Measurements from ENCODE around the gene ZNF445.

DNA sequence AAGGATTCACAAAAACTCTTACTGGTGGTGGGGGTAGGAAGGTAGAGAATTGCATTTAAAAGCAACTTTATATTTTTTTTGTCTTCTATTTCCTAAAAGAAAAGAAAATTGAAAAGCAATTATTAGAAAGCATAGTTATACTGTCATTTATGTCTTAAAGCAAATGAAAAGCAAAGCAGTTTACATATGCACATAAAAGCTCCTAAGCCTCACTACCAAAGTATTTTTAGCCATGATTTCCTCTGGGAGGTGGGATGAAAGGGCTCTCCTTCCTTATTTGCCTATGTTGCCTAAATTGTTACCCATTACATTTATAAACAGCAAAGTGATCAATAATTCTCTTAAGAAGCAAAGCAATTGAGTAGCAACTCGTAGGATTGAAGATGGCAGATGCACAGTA, 7.0 kb downstream of the ZNF445 start:
- TF ChIP-seq RARB (CRISPR knock-in tag; IDR thresholded peaks at IDR 0.05) (no peak), ZFP30 (CRISPR knock-in tag; IDR thresholded peaks at IDR 0.05) (no peak), ZFP3 (CRISPR knock-in tag; IDR thresholded peaks at IDR 0.05) (no peak), CSDC2 (CRISPR knock-in tag; IDR thresholded peaks at IDR 0.05) (no peak), ZNF8 (CRISPR knock-in tag; IDR thresholded peaks at IDR 0.05) (no peak), PPARA (CRISPR knock-in tag; IDR thresholded peaks at IDR 0.05; ENCODE audit: borderline replicate concordance) (no peak), ISL1 (CRISPR knock-in tag; IDR thresholded peaks at IDR 0.05) (no peak), TOX (CRISPR knock-in tag; IDR thresholded peaks at IDR 0.05; ENCODE audit: borderline replicate concordance) (no peak)
- TF ChIP-seq, protein P1, sequence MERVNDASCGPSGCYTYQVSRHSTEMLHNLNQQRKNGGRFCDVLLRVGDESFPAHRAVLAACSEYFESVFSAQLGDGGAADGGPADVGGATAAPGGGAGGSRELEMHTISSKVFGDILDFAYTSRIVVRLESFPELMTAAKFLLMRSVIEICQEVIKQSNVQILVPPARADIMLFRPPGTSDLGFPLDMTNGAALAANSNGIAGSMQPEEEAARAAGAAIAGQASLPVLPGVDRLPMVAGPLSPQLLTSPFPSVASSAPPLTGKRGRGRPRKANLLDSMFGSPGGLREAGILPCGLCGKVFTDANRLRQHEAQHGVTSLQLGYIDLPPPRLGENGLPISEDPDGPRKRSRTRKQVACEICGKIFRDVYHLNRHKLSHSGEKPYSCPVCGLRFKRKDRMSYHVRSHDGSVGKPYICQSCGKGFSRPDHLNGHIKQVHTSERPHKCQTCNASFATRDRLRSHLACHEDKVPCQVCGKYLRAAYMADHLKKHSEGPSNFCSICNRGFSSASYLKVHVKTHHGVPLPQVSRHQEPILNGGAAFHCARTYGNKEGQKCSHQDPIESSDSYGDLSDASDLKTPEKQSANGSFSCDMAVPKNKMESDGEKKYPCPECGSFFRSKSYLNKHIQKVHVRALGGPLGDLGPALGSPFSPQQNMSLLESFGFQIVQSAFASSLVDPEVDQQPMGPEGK (CRISPR knock-in tag; IDR thresholded peaks at IDR 0.05; ENCODE audit: borderline replicate concordance) = no peak
- TF ChIP-seq, protein P2, sequence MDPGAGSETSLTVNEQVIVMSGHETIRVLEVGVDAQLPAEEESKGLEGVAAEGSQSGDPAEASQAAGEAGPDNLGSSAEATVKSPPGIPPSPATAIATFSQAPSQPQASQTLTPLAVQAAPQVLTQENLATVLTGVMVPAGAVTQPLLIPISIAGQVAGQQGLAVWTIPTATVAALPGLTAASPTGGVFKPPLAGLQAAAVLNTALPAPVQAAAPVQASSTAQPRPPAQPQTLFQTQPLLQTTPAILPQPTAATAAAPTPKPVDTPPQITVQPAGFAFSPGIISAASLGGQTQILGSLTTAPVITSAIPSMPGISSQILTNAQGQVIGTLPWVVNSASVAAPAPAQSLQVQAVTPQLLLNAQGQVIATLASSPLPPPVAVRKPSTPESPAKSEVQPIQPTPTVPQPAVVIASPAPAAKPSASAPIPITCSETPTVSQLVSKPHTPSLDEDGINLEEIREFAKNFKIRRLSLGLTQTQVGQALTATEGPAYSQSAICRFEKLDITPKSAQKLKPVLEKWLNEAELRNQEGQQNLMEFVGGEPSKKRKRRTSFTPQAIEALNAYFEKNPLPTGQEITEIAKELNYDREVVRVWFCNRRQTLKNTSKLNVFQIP (CRISPR knock-in tag; IDR thresholded peaks at IDR 0.05; ENCODE audit: borderline replicate concordance, low read depth) = no peak
- TF ChIP-seq, protein P3, sequence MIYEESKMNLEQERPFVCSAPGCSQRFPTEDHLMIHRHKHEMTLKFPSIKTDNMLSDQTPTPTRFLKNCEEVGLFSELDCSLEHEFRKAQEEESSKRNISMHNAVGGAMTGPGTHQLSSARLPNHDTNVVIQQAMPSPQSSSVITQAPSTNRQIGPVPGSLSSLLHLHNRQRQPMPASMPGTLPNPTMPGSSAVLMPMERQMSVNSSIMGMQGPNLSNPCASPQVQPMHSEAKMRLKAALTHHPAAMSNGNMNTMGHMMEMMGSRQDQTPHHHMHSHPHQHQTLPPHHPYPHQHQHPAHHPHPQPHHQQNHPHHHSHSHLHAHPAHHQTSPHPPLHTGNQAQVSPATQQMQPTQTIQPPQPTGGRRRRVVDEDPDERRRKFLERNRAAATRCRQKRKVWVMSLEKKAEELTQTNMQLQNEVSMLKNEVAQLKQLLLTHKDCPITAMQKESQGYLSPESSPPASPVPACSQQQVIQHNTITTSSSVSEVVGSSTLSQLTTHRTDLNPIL (CRISPR knock-in tag; IDR thresholded peaks at IDR 0.05; ENCODE audit: low read depth) = no peak
- TF ChIP-seq, protein P4, sequence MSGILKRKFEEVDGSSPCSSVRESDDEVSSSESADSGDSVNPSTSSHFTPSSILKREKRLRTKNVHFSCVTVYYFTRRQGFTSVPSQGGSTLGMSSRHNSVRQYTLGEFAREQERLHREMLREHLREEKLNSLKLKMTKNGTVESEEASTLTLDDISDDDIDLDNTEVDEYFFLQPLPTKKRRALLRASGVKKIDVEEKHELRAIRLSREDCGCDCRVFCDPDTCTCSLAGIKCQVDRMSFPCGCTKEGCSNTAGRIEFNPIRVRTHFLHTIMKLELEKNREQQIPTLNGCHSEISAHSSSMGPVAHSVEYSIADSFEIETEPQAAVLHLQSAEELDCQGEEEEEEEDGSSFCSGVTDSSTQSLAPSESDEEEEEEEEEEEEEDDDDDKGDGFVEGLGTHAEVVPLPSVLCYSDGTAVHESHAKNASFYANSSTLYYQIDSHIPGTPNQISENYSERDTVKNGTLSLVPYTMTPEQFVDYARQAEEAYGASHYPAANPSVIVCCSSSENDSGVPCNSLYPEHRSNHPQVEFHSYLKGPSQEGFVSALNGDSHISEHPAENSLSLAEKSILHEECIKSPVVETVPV (CRISPR knock-in tag; IDR thresholded peaks at IDR 0.05) = no peak
